HEK293T (cell line): ENCODE measurements around the gene ZNF296.

Source experiments
- CTCF ChIA-PET: fragments of 350-600 bp; formaldehyde crosslinking; extraction: SDS; loops from one replicate; lab custom pipeline; 2021; ENCODE audit warnings: antibody characterized with exemption, inconsistent platforms; lab: Yijun Ruan, JAX
- POLR2A ChIA-PET: fragments of 350-600 bp; formaldehyde crosslinking; extraction: SDS; loops from one replicate; lab custom pipeline; 2020; ENCODE audit warnings: antibody characterized with exemption, inconsistent platforms; lab: Yijun Ruan, JAX
- DNase-seq: peaks from one replicate; pipeline ENCODE4 v3.0.0; 2012; ENCODE audit warnings: mixed read lengths; ENCODE audit errors: extremely low spot score
- ARNT ChIP-seq: fragments of 450-650 bp; IDR thresholded peaks from 2 replicates; pipeline ENCODE4 v1.6.1; 2017; ENCODE audit warnings: mild to moderate bottlenecking
- CTBP1 ChIP-seq: fragments of 450-650 bp; IDR thresholded peaks from 2 replicates; pipeline ENCODE4 v1.6.1; 2016; ENCODE audit warnings: borderline replicate concordance
- ELF4 ChIP-seq: fragments of 450-650 bp; IDR thresholded peaks from 2 replicates; pipeline ENCODE4 v1.6.1; 2017; ENCODE audit warnings: antibody characterized with exemption
- FOXA1 ChIP-seq: fragments of 450-650 bp; IDR thresholded peaks from 2 replicates; pipeline ENCODE4 v1.6.1; 2016; ENCODE audit warnings: mild to moderate bottlenecking
- FOXK2 ChIP-seq: fragments of 450-650 bp; IDR thresholded peaks from 2 replicates; pipeline ENCODE4 v1.6.1; 2016; ENCODE audit warnings: mild to moderate bottlenecking
- FOXM1 ChIP-seq: fragments of 450-650 bp; IDR thresholded peaks from 2 replicates; pipeline ENCODE4 v1.6.1; 2017; ENCODE audit warnings: mild to moderate bottlenecking, borderline replicate concordance
- HDGF ChIP-seq: fragments of 450-650 bp; IDR thresholded peaks from 2 replicates; pipeline ENCODE4 v1.6.1; 2017; ENCODE audit warnings: antibody characterized with exemption, borderline replicate concordance
- L3MBTL2 ChIP-seq: fragments of 450-650 bp; conservative IDR thresholded peaks from 2 replicates; pipeline ENCODE4 v1.6.1; 2016; ENCODE audit warnings: mild to moderate bottlenecking
- LEF1 ChIP-seq: fragments of 450-650 bp; IDR thresholded peaks from 2 replicates; pipeline ENCODE4 v1.6.1; 2017; ENCODE audit warnings: mild to moderate bottlenecking, borderline replicate concordance
- NFRKB ChIP-seq: fragments of 450-650 bp; IDR thresholded peaks from 2 replicates; pipeline ENCODE4 v1.6.1; 2016; ENCODE audit warnings: mild to moderate bottlenecking, moderate library complexity
- PKNOX1 ChIP-seq: fragments of 450-650 bp; IDR thresholded peaks from 2 replicates; pipeline ENCODE4 v1.6.1; 2016
- SP1 ChIP-seq: fragments of 450-650 bp; IDR thresholded peaks from 2 replicates; pipeline ENCODE4 v1.6.1; 2017
- SUZ12 ChIP-seq: fragments of 450-650 bp; IDR thresholded peaks from 2 replicates; pipeline ENCODE4 v1.6.1; 2016; ENCODE audit warnings: mild to moderate bottlenecking
- TARDBP ChIP-seq: fragments of 450-650 bp; IDR thresholded peaks from 2 replicates; pipeline ENCODE4 v1.6.1; 2016
- ZNF384 ChIP-seq: fragments of 450-650 bp; IDR thresholded peaks from 2 replicates; pipeline ENCODE4 v1.6.1; 2016

Gene ZNF296

GRCh38 chr19:45095496-45096413 is 19.5 kb upstream of the ZNF296 start:
- DNase-seq = no peak
- CTCF ChIA-PET = no interaction called here
- no peak for TF ChIP-seq PKNOX1
- no peak for TF ChIP-seq SUZ12
- TF ChIP-seq ARNT = no peak
- TF ChIP-seq ZNF384 = no peak
- TF ChIP-seq CTBP1 = no peak
- no peak for TF ChIP-seq SP1
- POLR2A ChIA-PET = no interaction called here

DNA sequence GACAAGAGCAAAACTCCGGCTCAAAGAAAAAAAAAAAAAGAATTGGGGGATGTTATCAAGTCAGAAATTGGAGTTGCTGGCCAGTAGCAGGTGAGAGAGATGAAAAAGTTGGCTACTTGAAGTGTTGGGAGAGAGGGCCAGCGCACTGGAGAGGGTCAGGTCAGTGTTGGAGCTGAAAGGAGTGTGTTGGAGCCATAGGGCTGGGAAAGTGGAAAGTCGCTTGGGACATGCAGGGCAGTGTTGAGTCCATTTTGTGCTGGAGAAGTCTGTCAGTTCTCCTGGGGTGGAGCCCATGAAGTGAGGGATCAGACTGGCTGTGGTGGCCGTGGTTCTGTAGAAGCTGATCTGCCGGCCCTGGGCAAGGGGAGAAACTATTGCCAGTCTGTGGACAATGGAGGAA is 18.4 kb upstream of the ZNF296 start:
- TF ChIP-seq LEF1 = no peak
- TF ChIP-seq L3MBTL2 = no peak
- no peak for TF ChIP-seq SUZ12
- no peak for TF ChIP-seq FOXA1
- TF ChIP-seq FOXK2 = no peak
- TF ChIP-seq ZNF384 = no peak
- no peak for TF ChIP-seq ELF4
- TF ChIP-seq TARDBP = no peak
- ChIA-PET POLR2A (no interaction called here), CTCF (no interaction called here)
- no peak for DNase-seq

GRCh38 chr19:45094137-45094536 is 17.9 kb upstream of the ZNF296 start:
- DNase-seq = no peak
- TF ChIP-seq ZNF384 = no peak
- peak; percentile 36; the same call in 1 of the 2 replicates for TF ChIP-seq PKNOX1
- ChIA-PET CTCF (no interaction called here), POLR2A (no interaction called here)

DNA sequence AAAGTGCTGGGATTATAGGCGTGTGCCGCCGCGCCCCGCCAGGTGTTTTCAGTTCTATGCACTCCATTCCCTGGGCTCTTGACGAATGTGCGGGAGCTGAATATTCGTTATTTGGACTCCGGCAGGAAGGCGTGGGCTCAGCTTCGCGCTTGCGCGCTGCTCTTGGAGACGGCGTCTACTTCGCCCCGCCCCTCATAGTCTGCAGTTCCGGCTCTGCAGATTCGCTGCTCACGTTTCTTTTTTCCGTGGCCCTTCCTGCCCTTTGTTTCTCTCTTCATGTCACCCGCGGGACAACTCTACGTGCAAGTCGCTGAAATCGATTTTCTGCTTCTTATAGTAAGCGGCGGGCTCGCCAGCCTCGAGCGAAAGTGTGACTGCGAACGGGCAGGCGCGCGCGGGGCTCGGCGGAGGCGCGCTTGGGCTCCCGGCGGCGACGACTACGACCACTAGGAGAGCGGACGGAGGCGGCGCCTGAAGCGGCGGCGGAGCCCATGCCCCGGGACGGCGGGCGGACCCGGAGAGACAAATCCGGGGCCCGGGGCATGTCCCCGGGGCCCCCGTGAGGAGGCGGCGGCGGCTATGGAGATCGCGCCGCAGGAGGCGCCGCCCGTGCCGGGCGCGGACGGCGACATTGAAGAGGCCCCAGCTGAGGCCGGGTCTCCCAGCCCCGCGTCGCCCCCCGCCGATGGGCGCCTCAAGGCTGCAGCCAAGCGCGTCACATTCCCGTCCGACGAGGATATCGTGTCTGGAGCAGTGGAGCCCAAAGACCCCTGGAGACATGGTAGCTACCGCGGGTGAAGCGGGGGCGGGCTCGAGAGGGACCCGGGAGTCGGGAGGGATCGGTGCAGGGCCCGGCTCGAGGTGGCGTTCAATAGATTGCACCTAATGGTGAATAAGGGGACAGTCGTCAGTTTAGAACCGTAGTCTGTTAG is 16.7 kb upstream of the ZNF296 start, which contains the start of gene PPP1R37:
PPP1R37 (plus strand) TSS at position 433 of the 932 bp plus-strand sequence; CDS start at position 580, 147 bp downstream.
- CTCF ChIA-PET = no interaction called here
- DNase-seq = peak; percentile 91
- POLR2A ChIA-PET = interaction anchor here (0.7 to 4.4 kb wide), 14 partner anchors 8 to 203 kb away, joined by 3 to 44 read pairs (median 6); partner anchors contain the start of genes BLOC1S3, CLASRP, GEMIN7 and TRAPPC6A
- no peak; the same call in 1 of the 2 replicates for TF ChIP-seq LEF1
- TF ChIP-seq CTBP1 = peak; percentile 33; the same call in 1 of the 2 replicates
- TF ChIP-seq L3MBTL2 = peak; percentile 58
- 0 out of 2 replicates have a peak, but pooled peaks have one; percentile 60 for TF ChIP-seq ELF4

- CTCF ChIA-PET = interaction anchor here (0.6 to 1.5 kb wide), 6 partner anchors 20 to 517 kb away, joined by 3 to 5 read pairs (median 4); no protein-coding TSS in a partner anchor
- POLR2A ChIA-PET = interaction anchor here (0.8 to 4.4 kb wide), 13 partner anchors 10 to 201 kb away, joined by 3 to 44 read pairs (median 6); partner anchors contain the start of genes CLASRP, GEMIN7 and ZNF296
- peak; percentile 94 for DNase-seq
- peak; percentile 82 for TF ChIP-seq L3MBTL2
- no peak for TF ChIP-seq FOXM1
Measured at GRCh38 chr19:45091031-45091923, 15.0 kb upstream of the ZNF296 start.

DNA sequence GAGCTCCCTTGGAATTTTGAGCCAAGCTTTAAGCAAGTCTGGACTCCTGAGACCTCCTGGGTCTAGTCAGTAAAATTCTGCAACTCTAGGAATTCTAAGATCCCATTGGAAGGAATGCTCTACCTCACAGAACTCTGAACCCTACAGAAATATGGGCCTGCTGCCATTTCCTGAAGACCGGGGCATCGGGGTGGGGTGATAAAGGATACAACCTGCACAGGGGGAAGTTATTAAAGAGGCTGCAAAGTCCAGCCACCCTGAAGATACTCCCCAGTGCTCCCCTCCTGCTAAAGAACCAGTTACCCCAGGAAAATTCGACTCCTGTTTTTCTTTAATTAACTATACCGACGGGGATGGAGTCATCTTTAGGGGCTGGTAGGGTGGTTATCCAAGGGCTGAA is 14.3 kb upstream of the ZNF296 start:
- CTCF ChIA-PET = interaction anchor here (0.6 kb wide), 1 partner anchor 59 kb away, joined by 3 read pairs; no protein-coding TSS in a partner anchor
- DNase-seq = no peak
- no peak for TF ChIP-seq NFRKB
- TF ChIP-seq LEF1 = no peak
- no peak for TF ChIP-seq HDGF
- no peak for TF ChIP-seq ARNT
- no peak for TF ChIP-seq L3MBTL2
- POLR2A ChIA-PET = interaction anchor here (2.4 to 4.4 kb wide), 2 partner anchors 11 to 15 kb away, joined by 21 to 44 read pairs; partner anchors contain the start of genes GEMIN7 and ZNF296
